ENCODE measurements around the gene RPS14. TPM values are rescaled to one million over a fixed set of nuclear protein-coding genes. Genes with fewer than 3 reads are reported as not detected.
A peak's percentile ranks its signal among the peaks of the same experiment; 100 is the strongest.

Gene RPS14
- total and polyA plus RNA-seq, 9 of the 15 experiments (the other 6 are each of a cell fraction or from before 2014, with no cell fraction given) = 1,824 to 5,983 (median 3,017) TPM

- TF ChIP-seq ATF1 (CRISPR knock-in tag; IDR thresholded peaks at IDR 0.05) = no peak
- TF ChIP-seq ATF1 (tag; IDR thresholded peaks at IDR 0.05) = peak; percentile 89
- peak; percentile 66 to 68 for TF ChIP-seq NRF1 (conservative IDR thresholded peaks at IDR 0.05 in 1 of 2, IDR thresholded peaks at IDR 0.05 in 1 of 2)
- TF ChIP-seq CHD1 (IDR thresholded peaks at IDR 0.05; ENCODE audit: low read length) = no peak
- TF ChIP-seq NFYB (IDR thresholded peaks at IDR 0.05; ENCODE audit: extremely low read depth, insufficient read length) = peak; percentile 85
- 0 out of 2 replicates have a peak, but pooled peaks have one; percentile 24 for TF ChIP-seq ZBTB12 (CRISPR knock-in tag; IDR thresholded peaks at IDR 0.05)
- TF ChIP-seq CREB1 (IDR thresholded peaks at IDR 0.05) = peak; percentile 56; the same call in 1 of the 2 replicates
- peak; percentile 82 for TF ChIP-seq CREB1 (CRISPR knock-in tag; IDR thresholded peaks at IDR 0.05)
Observed at GRCh38 chr5:150412319-150413175, 37.0 kb downstream of the RPS14 start, which contains the start of gene CD74 (continued).
